Activated CD8-positive, alpha-beta memory T cell treated with anti-CD3 and anti-CD28 coated beads, Interleukin-2, amount 50 U/mL, for 1 hour (primary cell): ENCODE data around the gene VEZF1.
A peak's percentile ranks its signal among the peaks of the same experiment; 100 is the strongest.
"Not testable (repeated sequence)": the region's sequence is repeated elsewhere in the genome, so short reads cannot be mapped to it uniquely, and the experiment has no call there.

Experiments used
- DNase-seq: peaks from one replicate; pipeline ENCODE4 v3.0.0-alpha.2; 2020; ENCODE audit errors: extremely low read depth

The VEZF1 gene

GRCh38 chr17:57974053-57974824 is 13.8 kb downstream of the VEZF1 start:
- DNase-seq, result not testable (repeated sequence)

- DNase-seq, result no peak
Measured at GRCh38 chr17:57972151-57972550, 15.9 kb downstream of the VEZF1 start.

- DNase-seq, result no peak
Measured at GRCh38 chr17:57971572-57971971, 16.5 kb downstream of the VEZF1 start.

- DNase-seq, result no peak
Measured at GRCh38 chr17:57970710-57971109, 17.3 kb downstream of the VEZF1 start.

GRCh38 chr17:57968456-57968855 is 19.6 kb downstream of the VEZF1 start:
- DNase-seq, result no peak

- no peak for DNase-seq
Measured at GRCh38 chr17:57966875-57967274, 21.2 kb downstream of the VEZF1 start.

GRCh38 chr17:57966246-57966645 is 21.8 kb downstream of the VEZF1 start:
- DNase-seq, result no peak

- no peak for DNase-seq
Measured at GRCh38 chr17:57965521-57966160, 22.4 kb downstream of the VEZF1 start.

- no peak for DNase-seq
Measured at GRCh38 chr17:57963149-57963511, 24.9 kb downstream of the VEZF1 start.

GRCh38 chr17:57962279-57963148 is 25.5 kb downstream of the VEZF1 start:
- DNase-seq, result no peak

GRCh38 chr17:57959929-57960328 is 28.1 kb downstream of the VEZF1 start:
- no peak for DNase-seq

GRCh38 chr17:57958391-57958790 is 29.7 kb downstream of the VEZF1 start:
- not testable (repeated sequence) for DNase-seq

GRCh38 chr17:57957886-57958285 is 30.2 kb downstream of the VEZF1 start:
- no peak for DNase-seq

GRCh38 chr17:57957120-57957850 is 30.8 kb downstream of the VEZF1 start:
- no peak for DNase-seq

- peak; percentile 23 for DNase-seq
Measured at GRCh38 chr17:57956291-57957119, 31.5 kb downstream of the VEZF1 start.

GRCh38 chr17:57955183-57955931 is 32.7 kb downstream of the VEZF1 start, which contains the start of gene CUEDC1:
TSS of gene CUEDC1 (minus strand) at chr17:57955412. CDS start at chr17:57885564, 69,848 bp downstream.
- peak; percentile 18 for DNase-seq

- DNase-seq, result no peak
Measured at GRCh38 chr17:57954397-57955182, 33.5 kb downstream of the VEZF1 start.

- no peak for DNase-seq
Measured at GRCh38 chr17:57953705-57954396, 34.2 kb downstream of the VEZF1 start.

- DNase-seq, result no peak
Measured at GRCh38 chr17:57953219-57953618, 34.8 kb downstream of the VEZF1 start.
